GM18498 (cell line): ENCODE results near the gene GJC3.
"Not testable (repeated sequence)": the region's sequence is repeated elsewhere in the genome, so short reads cannot be mapped to it uniquely, and the experiment has no call there.

Experiments used
- ATAC-seq: cut with Tn5 transposase; IDR thresholded peaks from one replicate; pipeline ENCODE4 v1.9.1; 2021; ENCODE audit warnings: mild to moderate bottlenecking, moderate library complexity; ENCODE audit not compliant: unreplicated experiment

GJC3 gene

DNA sequence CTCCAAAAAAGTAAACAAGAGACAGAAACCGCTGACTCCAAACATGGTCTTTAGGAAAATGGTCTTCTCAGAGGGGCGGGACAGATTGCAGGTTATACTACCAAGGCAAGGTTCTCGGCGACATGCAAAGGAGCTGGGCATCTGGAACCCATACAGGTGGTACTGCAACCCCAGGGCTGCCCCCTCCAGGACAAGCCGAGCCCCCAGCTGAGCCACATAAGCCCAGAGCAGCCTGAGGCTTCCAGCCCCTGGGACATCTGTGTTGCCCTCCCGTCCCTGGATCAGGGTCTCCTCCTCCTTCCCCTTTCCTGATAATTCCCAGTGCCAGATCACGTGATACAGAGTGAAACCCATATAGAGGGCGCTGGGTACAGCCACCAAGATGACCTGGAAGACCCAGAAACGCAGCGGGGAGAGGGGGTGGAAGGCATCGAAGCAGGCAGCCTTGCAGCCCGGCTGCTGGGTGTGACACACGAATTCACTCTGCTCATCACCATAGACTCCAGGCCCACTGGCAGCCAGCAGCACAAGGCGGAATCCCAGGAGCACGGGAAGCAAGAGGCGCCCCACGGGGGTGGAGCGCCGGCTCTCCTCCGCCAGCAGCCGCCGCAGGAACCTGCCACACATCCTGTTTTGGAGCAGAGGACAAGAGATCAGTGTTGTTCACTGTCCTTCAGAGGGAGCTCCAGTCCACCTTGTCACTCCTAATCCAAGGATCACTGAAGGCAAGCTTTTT is at the start of gene GJC3:
Gene GJC3 (minus strand): TSS at position 627 of the 736 bp plus-strand sequence. CDS start 0 bp downstream, at position 627.
- no peak for ATAC-seq

GRCh38 chr7:99976626-99977025 is 47.2 kb upstream of the GJC3 start:
- ATAC-seq, result no peak

- ATAC-seq, result no peak
These were observed 46.5 kb upstream of the GJC3 start, which contains the start of gene AZGP1 for GRCh38 chr7:99975782-99976521. TSS of gene AZGP1 (minus strand) at chr7:99976031. CDS start at chr7:99976020, 11 bp downstream.

DNA sequence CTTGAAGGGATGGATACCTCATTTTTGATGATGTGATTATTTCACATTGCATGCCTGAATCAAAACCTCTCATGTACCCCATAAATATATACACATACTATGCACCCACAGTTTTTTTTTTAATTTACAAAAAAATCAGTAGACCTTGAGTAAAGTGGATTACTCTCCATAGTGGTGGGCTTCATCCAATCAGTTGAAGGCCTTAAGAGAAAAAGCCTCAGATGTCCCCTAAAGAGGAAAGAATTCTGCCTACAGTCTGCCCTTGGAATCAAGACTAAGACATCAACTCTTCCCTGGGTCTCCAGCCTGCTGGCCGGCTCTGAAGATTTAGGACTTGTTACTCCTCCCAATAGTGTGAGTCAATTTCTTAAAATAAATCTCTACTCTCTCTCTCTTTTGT is 45.3 kb upstream of the GJC3 start:
- ATAC-seq, result no peak

DNA sequence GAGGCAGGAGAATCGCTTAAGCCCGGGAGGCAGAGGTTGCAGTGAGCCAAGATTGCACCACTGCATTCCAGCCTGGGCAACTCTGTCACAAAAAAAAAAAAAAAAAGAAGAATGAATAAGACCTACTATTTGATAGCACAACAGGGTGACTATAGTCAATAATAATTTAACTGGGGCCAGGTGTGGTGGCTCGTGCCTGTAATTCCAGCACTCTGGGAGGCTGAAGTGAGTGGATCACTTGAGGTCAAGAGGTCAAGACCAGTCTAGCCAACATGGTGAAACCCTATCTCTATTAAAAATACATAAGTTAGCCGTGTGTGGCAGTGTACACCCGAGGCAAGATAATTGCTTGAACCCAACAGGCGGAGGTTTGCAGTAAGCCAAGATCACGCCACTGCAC is 44.4 kb upstream of the GJC3 start:
- not testable (repeated sequence) for ATAC-seq

GRCh38 chr7:99971242-99971641 is 41.8 kb upstream of the GJC3 start:
- ATAC-seq, result no peak

DNA sequence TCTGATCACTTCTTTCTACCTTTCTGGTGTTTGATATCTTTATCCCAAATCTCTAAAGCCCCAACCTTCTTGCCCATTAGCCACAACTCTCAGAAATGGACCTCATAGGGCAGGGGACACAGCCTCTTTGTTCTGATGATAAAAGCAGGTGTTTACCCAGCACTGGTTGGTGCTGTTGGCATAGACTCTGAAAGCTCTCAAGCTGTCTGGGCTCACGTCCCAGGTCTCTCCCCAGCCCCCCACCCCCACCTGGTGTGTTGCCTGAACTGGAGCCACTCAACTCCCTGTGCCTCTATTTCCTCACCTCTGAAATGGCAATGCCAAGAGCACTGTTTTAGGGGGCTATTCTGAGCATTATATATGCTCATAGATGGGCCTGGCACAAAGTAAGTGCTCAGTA is 40.4 kb upstream of the GJC3 start:
- not testable (repeated sequence) for ATAC-seq

DNA sequence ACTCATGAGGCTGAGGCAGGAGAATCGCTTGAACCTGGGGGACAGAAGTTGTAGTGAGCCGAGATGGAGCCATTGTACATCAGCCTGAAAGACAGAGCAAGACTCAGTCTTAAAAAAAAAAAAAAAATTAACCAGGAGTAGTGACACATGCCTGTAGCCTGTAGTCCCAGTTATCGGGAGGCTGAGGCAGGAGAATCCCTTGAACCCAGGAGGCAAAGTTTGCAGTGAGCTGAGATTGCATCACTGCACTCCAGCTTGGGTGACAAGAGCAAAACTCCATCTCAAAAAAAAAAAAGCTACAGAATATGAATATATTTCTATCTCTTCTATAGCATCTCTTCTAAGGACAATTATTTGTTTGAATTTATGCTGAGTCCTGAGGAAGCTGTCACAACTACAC is 39.9 kb upstream of the GJC3 start:
- no peak for ATAC-seq

DNA sequence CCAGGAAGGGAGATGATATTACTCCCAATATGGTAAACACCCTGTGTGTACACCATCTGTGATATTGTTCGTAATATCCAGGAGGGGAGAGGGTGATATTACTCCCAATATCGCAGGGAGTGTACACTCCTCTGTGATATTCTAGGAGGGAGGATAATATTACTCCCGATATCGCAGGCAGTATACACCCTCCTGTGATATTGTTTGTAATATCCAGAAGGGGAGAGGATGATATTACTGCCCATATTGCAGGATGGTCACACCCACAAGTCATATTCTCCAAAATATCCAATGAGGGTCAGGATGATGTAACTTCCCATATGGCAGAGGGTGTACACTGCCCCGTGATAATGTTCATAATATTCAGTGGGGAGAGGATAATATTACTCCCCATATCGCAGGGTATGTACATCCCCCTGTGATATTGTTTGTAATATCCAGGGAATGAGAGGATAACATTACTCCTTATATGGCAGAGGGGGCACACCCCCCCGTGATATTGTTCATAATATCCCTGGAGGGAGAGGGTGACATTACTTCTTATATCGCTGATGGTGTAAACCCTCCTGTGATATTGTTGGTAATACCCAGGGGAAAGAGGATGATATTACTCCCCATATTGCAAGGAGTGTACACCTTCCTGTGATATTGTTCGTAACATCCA is 29.3 kb upstream of the GJC3 start:
- ATAC-seq, result no peak

GRCh38 chr7:99955247-99955646 is 25.8 kb upstream of the GJC3 start:
- ATAC-seq, result no peak

GRCh38 chr7:99954643-99955042 is 25.2 kb upstream of the GJC3 start:
- ATAC-seq, result not testable (repeated sequence)

GRCh38 chr7:99953649-99954048 is 24.2 kb upstream of the GJC3 start:
- ATAC-seq, result no peak

- ATAC-seq, result not testable (repeated sequence)
These were observed 23.2 kb upstream of the GJC3 start for GRCh38 chr7:99952649-99953048.

DNA sequence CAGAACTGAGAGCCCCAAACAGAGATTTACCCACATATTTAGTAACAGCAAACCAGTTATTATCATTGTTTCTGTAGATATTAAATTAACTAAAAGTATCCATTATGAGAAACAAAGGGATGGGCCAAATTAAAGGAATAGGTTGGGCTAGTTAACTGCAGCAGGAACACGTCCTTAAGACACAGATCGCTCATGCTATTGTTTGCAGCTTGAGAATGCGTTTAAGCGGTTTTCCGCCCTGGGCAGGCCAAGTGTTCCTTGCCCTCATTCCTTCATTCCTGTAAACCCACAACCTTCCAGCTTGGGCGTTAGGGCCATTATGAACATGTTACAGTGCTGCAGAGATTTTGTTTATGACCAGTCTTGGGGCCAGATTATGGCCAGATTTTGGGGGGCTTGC is 21.4 kb upstream of the GJC3 start:
- ATAC-seq, result not testable (repeated sequence)

DNA sequence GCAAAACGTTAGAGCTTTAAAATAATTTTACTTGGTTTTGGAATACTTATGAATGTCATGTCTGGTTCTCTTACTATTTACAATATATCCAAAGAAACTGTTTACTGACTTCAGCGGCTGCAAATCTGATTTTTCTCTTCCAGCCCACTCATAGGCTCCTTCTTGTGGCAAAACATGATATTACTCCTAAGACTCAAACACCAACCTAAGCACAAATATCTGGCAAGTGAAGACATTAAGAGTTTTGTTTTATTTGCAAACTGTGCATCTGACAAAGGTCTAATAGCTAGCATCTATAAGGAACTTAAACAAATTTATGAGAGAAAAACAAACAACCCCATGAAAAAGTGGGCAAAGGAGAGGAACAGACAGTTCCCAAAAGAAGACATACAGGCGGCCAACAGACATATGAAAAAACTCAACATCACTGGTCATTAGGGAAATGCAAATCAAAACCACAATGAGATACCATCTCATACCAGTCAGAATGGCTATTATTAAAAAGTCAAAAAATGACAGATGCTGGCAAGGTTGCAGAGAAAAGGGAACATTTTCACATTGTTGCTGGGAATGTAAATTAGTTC is 20.3 kb upstream of the GJC3 start:
- ATAC-seq, result no peak

DNA sequence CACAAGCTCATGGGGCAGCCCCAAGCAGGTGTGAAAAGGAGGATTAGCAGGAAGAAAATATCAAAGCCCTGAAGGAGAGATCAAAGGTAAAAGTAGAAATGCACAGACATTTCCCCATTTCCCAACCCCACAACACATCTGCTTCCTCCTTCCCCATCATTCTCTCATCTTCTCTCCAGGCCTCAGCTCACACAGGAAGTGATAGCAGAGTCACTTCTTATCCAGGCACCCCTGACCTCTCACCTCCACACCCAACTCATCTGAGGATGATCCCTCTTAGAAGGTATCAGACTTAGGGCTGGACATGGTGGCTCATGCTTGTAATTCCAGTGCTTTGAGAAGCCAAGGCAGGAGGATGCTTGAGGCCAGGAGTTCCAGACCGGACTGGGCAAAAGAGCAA is 18.2 kb upstream of the GJC3 start:
- ATAC-seq, result no peak

GRCh38 chr7:99944497-99945070 is 15.2 kb upstream of the GJC3 start:
- ATAC-seq, result no peak

- ATAC-seq, result no peak
These were observed 14.4 kb upstream of the GJC3 start for GRCh38 chr7:99943641-99944496.

DNA sequence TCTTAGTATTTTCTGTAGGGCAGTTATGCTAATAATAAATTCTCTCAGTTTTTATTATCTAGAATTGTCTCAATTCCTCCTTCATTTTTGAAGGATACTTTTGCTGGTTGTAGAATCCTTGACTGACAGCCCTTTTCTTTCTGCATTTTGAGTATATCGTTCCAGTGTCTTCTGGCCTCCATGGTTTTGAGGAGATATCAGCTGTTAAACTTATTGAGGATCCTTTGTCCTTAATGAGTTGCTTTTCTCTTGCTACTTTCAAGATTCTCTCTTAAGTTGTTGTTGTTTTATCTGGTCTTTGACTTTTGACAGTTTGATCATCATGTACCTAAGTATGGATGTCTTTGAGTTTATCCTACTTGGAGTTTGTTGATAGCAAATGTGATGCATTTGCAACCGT is 8.9 kb upstream of the GJC3 start:
- ATAC-seq, result no peak

- not testable (repeated sequence) for ATAC-seq
These were observed 5.6 kb upstream of the GJC3 start for GRCh38 chr7:99935009-99935408.
